SK-N-SH treated with all-trans-retinoic acid at 6 μM for 48 hours (cell line): Measurements from ENCODE around the gene ZWILCH.

Source experiments
- ATAC-seq: fragments of 200-7000 bp; cut with Tn5 transposase; 3 replicates; pipeline ENCODE4 v1.9.1; 2020; ENCODE audit warnings: mild to moderate bottlenecking, moderate library complexity
- BACH2 ChIP-seq: fragments of 250-450 bp; sonication (Bioruptor Pico); IDR thresholded peaks from 2 replicates; pipeline ENCODE4 v1.9.0; 2021; ENCODE audit warnings: mild to moderate bottlenecking, borderline replicate concordance
- CREB5 ChIP-seq: fragments of 250-450 bp; sonication (Bioruptor Pico); IDR thresholded peaks from 2 replicates; pipeline ENCODE4 v1.5.1; 2020; ENCODE audit warnings: low read depth, mild to moderate bottlenecking, moderate library complexity
- CSDC2 ChIP-seq: fragments of 250-450 bp; sonication (Bioruptor Pico); IDR thresholded peaks from 2 replicates; pipeline ENCODE4 v1.5.0; 2020; ENCODE audit warnings: mild to moderate bottlenecking, moderate library complexity
- CSRNP3 ChIP-seq: fragments of 250-450 bp; sonication (Bioruptor Pico); IDR thresholded peaks from 2 replicates; pipeline ENCODE4 v1.5.1; 2021; ENCODE audit warnings: mild to moderate bottlenecking, moderate library complexity
- ESRRG ChIP-seq: fragments of 250-450 bp; sonication (Bioruptor Pico); IDR thresholded peaks from 2 replicates; pipeline ENCODE4 v1.6.1; 2021; ENCODE audit warnings: mild to moderate bottlenecking
- GLIS3 ChIP-seq: fragments of 250-450 bp; sonication (Bioruptor Pico); IDR thresholded peaks from 2 replicates; pipeline ENCODE4 v1.5.0; 2020; ENCODE audit warnings: mild to moderate bottlenecking, moderate library complexity
- ISL1 ChIP-seq: fragments of 250-450 bp; sonication (Bioruptor Pico); IDR thresholded peaks from 2 replicates; pipeline ENCODE4 v2.1.2; 2022; ENCODE audit warnings: mild to moderate bottlenecking, moderate library complexity
- OSR1 ChIP-seq: fragments of 250-450 bp; sonication (Bioruptor Pico); IDR thresholded peaks from 2 replicates; pipeline ENCODE4 v1.8.0; 2022; ENCODE audit warnings: moderate library complexity, mild to moderate bottlenecking, inconsistent platforms
- PATZ1 ChIP-seq: fragments of 250-450 bp; sonication (Bioruptor Pico); IDR thresholded peaks from 2 replicates; pipeline ENCODE4 v1.8.0; 2020; ENCODE audit warnings: mild to moderate bottlenecking, moderate library complexity, borderline replicate concordance
- POU6F1 ChIP-seq: fragments of 250-450 bp; sonication (Bioruptor Pico); IDR thresholded peaks from 2 replicates; pipeline ENCODE4 v1.8.0; 2021; ENCODE audit warnings: low read depth, mild to moderate bottlenecking, moderate library complexity, borderline replicate concordance
- RARB ChIP-seq: fragments of 250-450 bp; sonication (Bioruptor Pico); IDR thresholded peaks from 2 replicates; pipeline ENCODE4 v1.8.0; 2021; ENCODE audit warnings: mild to moderate bottlenecking, moderate library complexity
- SNAI2 ChIP-seq: fragments of 250-450 bp; sonication (Bioruptor Pico); IDR thresholded peaks from 2 replicates; pipeline ENCODE4 v1.5.0; 2020; ENCODE audit warnings: mild to moderate bottlenecking, moderate library complexity
- TCF4 ChIP-seq: fragments of 250-450 bp; sonication (Bioruptor Pico); IDR thresholded peaks from 2 replicates; pipeline ENCODE4 v1.8.0; 2021; ENCODE audit warnings: mild to moderate bottlenecking, moderate library complexity, borderline replicate concordance
- TOX ChIP-seq: fragments of 250-450 bp; sonication (Bioruptor Pico); IDR thresholded peaks from 2 replicates; pipeline ENCODE4 v1.8.0; 2021; ENCODE audit warnings: mild to moderate bottlenecking, moderate library complexity, borderline replicate concordance
- TSHZ2 ChIP-seq: fragments of 250-450 bp; sonication (Bioruptor Pico); IDR thresholded peaks from 2 replicates; pipeline ENCODE4 v1.5.0; 2020; ENCODE audit warnings: mild to moderate bottlenecking, moderate library complexity
- ZC3H10 ChIP-seq: fragments of 250-450 bp; sonication (Bioruptor Pico); IDR thresholded peaks from 2 replicates; pipeline ENCODE4 v1.5.1; 2021; ENCODE audit warnings: mild to moderate bottlenecking, moderate library complexity
- ZFP3 ChIP-seq: fragments of 250-450 bp; sonication (Bioruptor Pico); IDR thresholded peaks from 2 replicates; pipeline ENCODE4 v1.5.0; 2020; ENCODE audit warnings: mild to moderate bottlenecking, moderate library complexity
- ZFP30 ChIP-seq: fragments of 450-650 bp; formaldehyde crosslinking; IDR thresholded peaks from 2 replicates; pipeline ENCODE4 v1.5.0; 2022; ENCODE audit warnings: mild to moderate bottlenecking, moderate library complexity
- ZNF70 ChIP-seq: fragments of 450-650 bp; formaldehyde crosslinking; IDR thresholded peaks from 2 replicates; pipeline ENCODE4 v1.5.0; 2020; ENCODE audit warnings: mild to moderate bottlenecking, moderate library complexity
- ZNF8 ChIP-seq: fragments of 450-650 bp; formaldehyde crosslinking; IDR thresholded peaks from 2 replicates; pipeline ENCODE4 v1.5.0; 2020; ENCODE audit warnings: mild to moderate bottlenecking, moderate library complexity

ZWILCH gene

GRCh38 chr15:66564136-66565041 is 59.3 kb downstream of the ZWILCH start (continued):
- TF ChIP-seq CREB5 (CRISPR knock-in tag): no peak
- no peak for TF ChIP-seq CSDC2 (CRISPR knock-in tag)
- no peak for TF ChIP-seq ESRRG (CRISPR knock-in tag)

GRCh38 chr15:66565141-66565641 is 60.1 kb downstream of the ZWILCH start:
- no peak for ATAC-seq
- no peak for TF ChIP-seq ZNF8 (CRISPR knock-in tag)
- no peak for TF ChIP-seq POU6F1 (CRISPR knock-in tag)
- no peak for TF ChIP-seq CREB5 (CRISPR knock-in tag)
- no peak for TF ChIP-seq TSHZ2
- TF ChIP-seq PATZ1 (CRISPR knock-in tag): no peak
- no peak for TF ChIP-seq ZNF70
- no peak for TF ChIP-seq TCF4
- no peak for TF ChIP-seq ZC3H10
- no peak for TF ChIP-seq SNAI2 (CRISPR knock-in tag)
- TF ChIP-seq OSR1: no peak
- TF ChIP-seq ZFP30 (CRISPR knock-in tag): no peak
- TF ChIP-seq BACH2 (CRISPR knock-in tag): no peak
- TF ChIP-seq RARB (CRISPR knock-in tag): no peak
- no peak for TF ChIP-seq CSRNP3 (CRISPR knock-in tag)
- no peak for TF ChIP-seq GLIS3 (CRISPR knock-in tag)
- TF ChIP-seq TOX (CRISPR knock-in tag): no peak
- no peak for TF ChIP-seq ISL1 (CRISPR knock-in tag)
- no peak for TF ChIP-seq ZFP3 (CRISPR knock-in tag)
- no peak for TF ChIP-seq CSDC2 (CRISPR knock-in tag)
